Myocyte (in vitro differentiated cells): Measurements from ENCODE around the gene FXYD5. TPM values are rescaled to one million over a fixed set of nuclear protein-coding genes. Genes with fewer than 3 reads are reported as not detected.
"Not testable (repeated sequence)": the region's sequence is repeated elsewhere in the genome, so short reads cannot be mapped to it uniquely, and the experiment has no call there.

Experiments
- DNase-seq: peaks from one replicate; pipeline ENCODE4 v3.0.0-alpha.2; 2012; ENCODE audit warnings: low read depth
- total RNA-seq: library from RNA; depleted of rRNA; stranded (reverse); fragments of >200 nt; gene quantifications from 2 replicates; pipeline ENCODE4 v1.2.3, GENCODE V29; 2014

The FXYD5 gene
- total RNA-seq, 1 donor from 2014 or later: 12.0 TPM

- DNase-seq: no peak
Measured at GRCh38 chr19:35119578-35120155, 34.9 kb upstream of the FXYD5 start.

GRCh38 chr19:35120492-35120891 lies 34.0 kb upstream of the FXYD5 start:
- DNase-seq: peak; percentile 97

GRCh38 chr19:35120898-35121297 lies 33.6 kb upstream of the FXYD5 start:
- DNase-seq: no peak

- DNase-seq: no peak
Measured at GRCh38 chr19:35122687-35123551, 31.6 kb upstream of the FXYD5 start.

- peak; percentile 94 for DNase-seq
Measured at GRCh38 chr19:35123573-35123972, 31.0 kb upstream of the FXYD5 start.

GRCh38 chr19:35124098-35125060 lies 30.2 kb upstream of the FXYD5 start:
- DNase-seq: peak; percentile 96

GRCh38 chr19:35125270-35125717 lies 29.2 kb upstream of the FXYD5 start:
- no peak for DNase-seq

- DNase-seq: no peak
Measured at GRCh38 chr19:35125749-35126623, 28.5 kb upstream of the FXYD5 start.

GRCh38 chr19:35126624-35126959 lies 27.9 kb upstream of the FXYD5 start:
- no peak for DNase-seq

GRCh38 chr19:35127871-35128270 lies 26.7 kb upstream of the FXYD5 start:
- no peak for DNase-seq

- DNase-seq: no peak
Measured at GRCh38 chr19:35128398-35129057, 26.0 kb upstream of the FXYD5 start.

GRCh38 chr19:35129724-35130274 lies 24.7 kb upstream of the FXYD5 start:
- not testable (repeated sequence) for DNase-seq

- no peak for DNase-seq
Measured at GRCh38 chr19:35130761-35131720, 23.5 kb upstream of the FXYD5 start.

- DNase-seq: no peak
Measured at GRCh38 chr19:35132254-35132653, 22.3 kb upstream of the FXYD5 start.

- DNase-seq: no peak
Measured at GRCh38 chr19:35133826-35134225, 20.7 kb upstream of the FXYD5 start.

GRCh38 chr19:35134601-35135242 lies 19.8 kb upstream of the FXYD5 start, which contains the start of gene LGI4:
LGI4 (minus strand) TSS chr19:35135059; CDS start chr19:35134680, 379 bp downstream.
- no peak for DNase-seq

- peak; percentile 81 for DNase-seq
Measured at GRCh38 chr19:35135389-35135909, 19.1 kb upstream of the FXYD5 start.

- DNase-seq: no peak
Measured at GRCh38 chr19:35136231-35136630, 18.3 kb upstream of the FXYD5 start.
